ENCODE results near the gene PCDHGB3.
A peak's percentile ranks its signal among the peaks of the same experiment; 100 is the strongest.
"Not testable (repeated sequence)": the region's sequence is repeated elsewhere in the genome, so short reads cannot be mapped to it uniquely, and the experiment has no call there.

PCDHGB3 gene

GRCh38 chr5:141382469-141383294 is 12.6 kb downstream of the PCDHGB3 start, which contains the start of gene PCDHGA7:
Gene PCDHGA7, plus strand, starts transcription at chr5:141382742. Its CDS starts 158 bp downstream, at chr5:141382900.
- Histone ChIP-seq H3K4me3 (ENCODE audit: low read depth, low read length) (no peak within 1 kb of the TSS), H3K27ac (ENCODE audit: low read depth, low read length) (no peak within 1 kb of the TSS), H3K27me3 (ENCODE audit: control insufficient read depth, insufficient read depth, low read length) (no peaks in the 10 kb centered on the region), H3K9me3 (ENCODE audit: control insufficient read depth, insufficient read depth, low read length) (peaks cover 43% of the 10 kb centered on the region), H3K36me3 (ENCODE audit: control insufficient read depth, insufficient read depth, low read length) (no peaks in the 10 kb centered on the region), H3K4me1 (ENCODE audit: control insufficient read depth, insufficient read depth, low read length) (no peaks in the 10 kb centered on the region), H3K9ac (ENCODE audit: low read depth, low read length) (no peak within 1 kb of the TSS)

DNA sequence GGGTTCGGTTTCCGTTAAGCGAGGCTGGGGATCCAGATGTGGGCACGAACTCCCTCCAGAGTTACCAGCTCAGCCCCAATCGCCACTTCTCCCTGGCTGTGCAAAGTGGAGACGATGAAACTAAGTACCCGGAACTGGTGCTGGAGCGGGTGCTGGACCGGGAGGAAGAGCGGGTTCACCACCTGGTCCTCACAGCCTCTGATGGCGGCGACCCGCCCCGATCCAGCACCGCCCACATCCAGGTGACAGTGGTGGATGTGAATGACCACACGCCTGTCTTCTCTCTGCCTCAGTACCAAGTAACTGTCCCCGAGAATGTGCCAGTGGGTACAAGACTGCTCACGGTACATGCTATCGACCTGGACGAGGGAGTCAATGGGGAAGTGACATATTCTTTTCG is 13.3 kb downstream of the PCDHGB3 start:
- Histone ChIP-seq H3K36me3 (ENCODE audit: control insufficient read depth, insufficient read depth, low read length) (no peaks in the 10 kb centered on the region), H3K27me3 (ENCODE audit: control insufficient read depth, insufficient read depth, low read length) (0 out of 2 replicates have a peak, but pooled peaks cover 1% of the 10 kb centered on the region), H3K4me3 (ENCODE audit: low read depth, low read length) (no peak overlapping the region), H3K4me1 (ENCODE audit: control insufficient read depth, insufficient read depth, low read length) (no peaks in the 10 kb centered on the region), H3K27ac (ENCODE audit: low read depth, low read length) (no peak overlapping the region), H3K9ac (ENCODE audit: low read depth, low read length) (no peak overlapping the region), H3K9me3 (ENCODE audit: control insufficient read depth, insufficient read depth, low read length) (peaks cover 45% of the 10 kb centered on the region)

GRCh38 chr5:141384471-141385267 is 14.6 kb downstream of the PCDHGB3 start:
- no peak overlapping the region for H3K4me3 ChIP-seq (ENCODE audit: low read depth, low read length)
- no peak overlapping the region for H3K9ac ChIP-seq (ENCODE audit: low read depth, low read length)
- H3K27me3 ChIP-seq (ENCODE audit: control insufficient read depth, insufficient read depth, low read length) = 0 out of 2 replicates have a peak, but pooled peaks cover 4% of the 10 kb centered on the region
- no peaks in the 10 kb centered on the region for H3K4me1 ChIP-seq (ENCODE audit: control insufficient read depth, insufficient read depth, low read length)
- peaks cover 59% of the 10 kb centered on the region for H3K9me3 ChIP-seq (ENCODE audit: control insufficient read depth, insufficient read depth, low read length)
- H3K27ac ChIP-seq (ENCODE audit: low read depth, low read length) = no peak overlapping the region
- no peaks in the 10 kb centered on the region for H3K36me3 ChIP-seq (ENCODE audit: control insufficient read depth, insufficient read depth, low read length)

- not testable (repeated sequence) for H3K27me3 ChIP-seq (ENCODE audit: control insufficient read depth, insufficient read depth, low read length); H3K4me1 ChIP-seq (ENCODE audit: control insufficient read depth, insufficient read depth, low read length); H3K27ac ChIP-seq (ENCODE audit: low read depth, low read length); H3K9ac ChIP-seq (ENCODE audit: low read depth, low read length); H3K36me3 ChIP-seq (ENCODE audit: control insufficient read depth, insufficient read depth, low read length)
- peaks cover 79% of the 10 kb centered on the region for H3K9me3 ChIP-seq (ENCODE audit: control insufficient read depth, insufficient read depth, low read length)
- peak within 1 kb of the TSS; percentile 63 for H3K4me3 ChIP-seq (ENCODE audit: low read depth, low read length)
These were observed 17.7 kb downstream of the PCDHGB3 start, which contains the start of gene PCDHGB4 for GRCh38 chr5:141387557-141388311. Gene PCDHGB4, plus strand, starts transcription at chr5:141387698. Its CDS starts 187 bp downstream, at chr5:141387885.

GRCh38 chr5:141388661-141389060 is 18.6 kb downstream of the PCDHGB3 start:
- Histone ChIP-seq H3K4me1 (ENCODE audit: control insufficient read depth, insufficient read depth, low read length) (no peaks in the 10 kb centered on the region), H3K9me3 (ENCODE audit: control insufficient read depth, insufficient read depth, low read length) (peaks cover 79% of the 10 kb centered on the region), H3K27me3 (ENCODE audit: control insufficient read depth, insufficient read depth, low read length) (0 out of 2 replicates have a peak, but pooled peaks cover 4% of the 10 kb centered on the region), H3K27ac (ENCODE audit: low read depth, low read length) (no peak overlapping the region), H3K4me3 (ENCODE audit: low read depth, low read length) (peak overlapping the region; percentile 40; the same call in 1 of the 2 replicates), H3K36me3 (ENCODE audit: control insufficient read depth, insufficient read depth, low read length) (peaks cover 5% of the 10 kb centered on the region; the same call in 1 of the 2 replicates), H3K9ac (ENCODE audit: low read depth, low read length) (no peak overlapping the region)

- peaks cover 78% of the 10 kb centered on the region for H3K9me3 ChIP-seq (ENCODE audit: control insufficient read depth, insufficient read depth, low read length)
- H3K36me3 ChIP-seq (ENCODE audit: control insufficient read depth, insufficient read depth, low read length) = peaks cover 5% of the 10 kb centered on the region; the same call in 1 of the 2 replicates
- H3K4me3 ChIP-seq (ENCODE audit: low read depth, low read length) = no peak overlapping the region
- 0 out of 2 replicates have a peak, but pooled peaks cover 4% of the 10 kb centered on the region for H3K27me3 ChIP-seq (ENCODE audit: control insufficient read depth, insufficient read depth, low read length)
- H3K9ac ChIP-seq (ENCODE audit: low read depth, low read length) = no peak overlapping the region
- H3K27ac ChIP-seq (ENCODE audit: low read depth, low read length) = no peak overlapping the region
- no peaks in the 10 kb centered on the region for H3K4me1 ChIP-seq (ENCODE audit: control insufficient read depth, insufficient read depth, low read length)
These were observed 19.4 kb downstream of the PCDHGB3 start for GRCh38 chr5:141389153-141390042.

GRCh38 chr5:141392429-141393198 is 22.6 kb downstream of the PCDHGB3 start, which contains the start of gene PCDHGA8:
Gene PCDHGA8, plus strand, starts transcription at chr5:141392633. Its CDS starts 181 bp downstream, at chr5:141392814.
- Histone ChIP-seq H3K4me3 (ENCODE audit: low read depth, low read length) (no peak within 1 kb of the TSS), H3K4me1 (ENCODE audit: control insufficient read depth, insufficient read depth, low read length) (no peaks in the 10 kb centered on the region), H3K36me3 (ENCODE audit: control insufficient read depth, insufficient read depth, low read length) (peaks cover 5% of the 10 kb centered on the region; the same call in 1 of the 2 replicates), H3K9me3 (ENCODE audit: control insufficient read depth, insufficient read depth, low read length) (peaks cover 83% of the 10 kb centered on the region), H3K27me3 (ENCODE audit: control insufficient read depth, insufficient read depth, low read length) (0 out of 2 replicates have a peak, but pooled peaks cover 4% of the 10 kb centered on the region), H3K27ac (ENCODE audit: low read depth, low read length) (no peak within 1 kb of the TSS), H3K9ac (ENCODE audit: low read depth, low read length) (no peak within 1 kb of the TSS)

DNA sequence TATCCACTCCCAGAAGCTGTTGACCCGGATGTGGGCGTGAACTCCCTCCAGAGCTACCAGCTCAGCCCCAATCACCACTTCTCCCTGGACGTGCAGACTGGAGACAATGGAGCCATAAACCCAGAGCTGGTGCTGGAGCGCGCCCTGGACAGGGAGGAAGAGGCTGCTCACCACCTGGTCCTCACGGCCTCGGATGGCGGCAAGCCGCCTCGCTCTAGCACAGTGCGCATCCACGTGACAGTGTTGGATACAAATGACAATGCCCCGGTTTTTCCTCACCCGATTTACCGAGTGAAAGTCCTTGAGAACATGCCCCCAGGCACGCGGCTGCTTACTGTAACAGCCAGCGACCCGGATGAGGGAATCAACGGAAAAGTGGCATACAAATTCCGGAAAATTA is 23.2 kb downstream of the PCDHGB3 start:
- peaks cover 81% of the 10 kb centered on the region for H3K9me3 ChIP-seq (ENCODE audit: control insufficient read depth, insufficient read depth, low read length)
- no peak overlapping the region for H3K27ac ChIP-seq (ENCODE audit: low read depth, low read length)
- no peaks in the 10 kb centered on the region for H3K4me1 ChIP-seq (ENCODE audit: control insufficient read depth, insufficient read depth, low read length)
- H3K36me3 ChIP-seq (ENCODE audit: control insufficient read depth, insufficient read depth, low read length) = peaks cover 5% of the 10 kb centered on the region; the same call in 1 of the 2 replicates
- H3K9ac ChIP-seq (ENCODE audit: low read depth, low read length) = no peak overlapping the region
- 0 out of 2 replicates have a peak, but pooled peaks cover 3% of the 10 kb centered on the region for H3K27me3 ChIP-seq (ENCODE audit: control insufficient read depth, insufficient read depth, low read length)
- no peak overlapping the region for H3K4me3 ChIP-seq (ENCODE audit: low read depth, low read length)

- H3K4me1 ChIP-seq (ENCODE audit: control insufficient read depth, insufficient read depth, low read length); H3K27ac ChIP-seq (ENCODE audit: low read depth, low read length); H3K36me3 ChIP-seq (ENCODE audit: control insufficient read depth, insufficient read depth, low read length); H3K27me3 ChIP-seq (ENCODE audit: control insufficient read depth, insufficient read depth, low read length); H3K4me3 ChIP-seq (ENCODE audit: low read depth, low read length); H3K9ac ChIP-seq (ENCODE audit: low read depth, low read length): not testable (repeated sequence)
- peaks cover 81% of the 10 kb centered on the region for H3K9me3 ChIP-seq (ENCODE audit: control insufficient read depth, insufficient read depth, low read length)
These were observed 24.6 kb downstream of the PCDHGB3 start for GRCh38 chr5:141394401-141395187.

All from HUES48 (cell line).